Panc1 (cell line): ENCODE data around the gene DUOXA1. TPM values are rescaled to one million over a fixed set of nuclear protein-coding genes. Genes with fewer than 3 reads are reported as not detected.

Experiments used
- ATAC-seq: fragments of 200-7000 bp; cut with Tn5 transposase; 2 replicates; pipeline ENCODE4 v1.9.1; 2020; ENCODE audit warnings: mild to moderate bottlenecking, moderate library complexity
- BruUV-seq: library from RNA; stranded (reverse); fragments of 400-500 nt; replicated peaks from 2 replicates; lab custom pipeline; 2021; lab: Mats Ljungman, UMichigan
- CTCF ChIA-PET: fragments of 300-600 bp; sonication (Branson Sonifier 250); formaldehyde crosslinking; loops from one replicate; lab custom pipeline; 2022; ENCODE audit warnings: antibody characterized with exemption; lab: Charles Lee
- POLR2A ChIA-PET: fragments of 300-600 bp; sonication (Branson Sonifier 250); formaldehyde crosslinking; loops from one replicate; lab custom pipeline; 2022; ENCODE audit warnings: antibody characterized with exemption; lab: Charles Lee
- DNase-seq: peaks from one replicate; pipeline ENCODE4 v3.0.0-alpha.2; 2010; ENCODE audit warnings: low read depth, low spot score
- H3K27ac ChIP-seq: 2 replicates; pipeline ENCODE4 v1.5.1; 2011; ENCODE audit warnings: mild to moderate bottlenecking, low read length, inconsistent platforms
- H3K27me3 ChIP-seq: fragments of 200-500 bp; sonication (Bioruptor generic); 2 replicates; pipeline ENCODE4 v1.6.0; 2014; ENCODE audit warnings: low read length, inconsistent platforms; ENCODE audit not compliant: control insufficient read depth, insufficient read depth
- H3K36me3 ChIP-seq: fragments of 200-500 bp; sonication (Bioruptor generic); 2 replicates; pipeline ENCODE4 v1.5.1; 2014; ENCODE audit warnings: inconsistent platforms, mild to moderate bottlenecking, low read length, moderate library complexity; ENCODE audit not compliant: control insufficient read depth, insufficient read depth
- H3K4me1 ChIP-seq: 2 replicates; pipeline ENCODE4 v1.5.1; 2011; ENCODE audit warnings: inconsistent platforms, mild to moderate bottlenecking, low read length, moderate library complexity; ENCODE audit not compliant: control insufficient read depth, insufficient read depth
- H3K4me3 ChIP-seq, 2 experiments: 2 replicates each; pipeline ENCODE4 v1.5.1; 2011 to 2012; ENCODE audit warnings: low read depth in 2 of 2, low read length in 2 of 2, mild to moderate bottlenecking in 2 of 2, inconsistent platforms in 1 of 2, moderate library complexity in 1 of 2
- H3K9me3 ChIP-seq: fragments of 200-500 bp; sonication (Bioruptor generic); 2 replicates; pipeline ENCODE4 v1.5.1; 2014; ENCODE audit warnings: low read depth, mild to moderate bottlenecking, inconsistent platforms, low read length, moderate library complexity; ENCODE audit not compliant: control insufficient read depth, insufficient read depth
- POLR2AphosphoS5 ChIP-seq: IDR thresholded peaks from 2 replicates; pipeline ENCODE4 v1.6.1; 2012; ENCODE audit warnings: mild to moderate bottlenecking, low read depth, low read length, moderate library complexity
- SIN3A ChIP-seq: IDR thresholded peaks from 2 replicates; pipeline ENCODE4 v1.6.1; 2012; ENCODE audit warnings: low read depth, mild to moderate bottlenecking, low read length, moderate library complexity, borderline replicate concordance; ENCODE audit not compliant: insufficient read depth
- TCF7L2 ChIP-seq: IDR thresholded peaks from 2 replicates; pipeline ENCODE4 v1.6.1; 2011; ENCODE audit warnings: mild to moderate bottlenecking, low read depth, low read length, inconsistent platforms
- in situ Hi-C: cut with HindIII; loops from 2 replicates; pipeline ENCODE4 v1.10.0; 2016; ENCODE audit warnings: low sequenced_read_pairs, low pct_unique_long_range_greater_than_20kb
- intact Hi-C: fragments of 100-400 bp; cut with micrococcal nuclease; formaldehyde crosslinking; loops from one replicate; pipeline ENCODE4 v1.10.0; 2022; ENCODE audit not compliant: unreplicated experiment
- total RNA-seq: library from RNA; stranded (reverse); gene quantifications from one replicate; pipeline ENCODE4 v1.2.1, GENCODE V29; 2021; ENCODE audit not compliant: unreplicated experiment
- TF ChIP-seq, protein P1 (sequence below): fragments of 450-650 bp; IDR thresholded peaks from 2 replicates; pipeline ENCODE4 v1.5.1; 2017; ENCODE audit warnings: mild to moderate bottlenecking
- TF ChIP-seq, protein P2 (sequence below), 2 experiments: IDR thresholded peaks; 2 replicates each; pipeline ENCODE4 v1.6.1; 2011 to 2012; ENCODE audit warnings: low read depth in 2 of 2, control low read depth in 1 of 2, low read length in 1 of 2, mild to moderate bottlenecking in 1 of 2, moderate library complexity in 1 of 2; ENCODE audit not compliant: insufficient read depth in 1 of 2

The DUOXA1 gene
- total RNA-seq, 1 experiment from 2014 or later, result not detected

DNA sequence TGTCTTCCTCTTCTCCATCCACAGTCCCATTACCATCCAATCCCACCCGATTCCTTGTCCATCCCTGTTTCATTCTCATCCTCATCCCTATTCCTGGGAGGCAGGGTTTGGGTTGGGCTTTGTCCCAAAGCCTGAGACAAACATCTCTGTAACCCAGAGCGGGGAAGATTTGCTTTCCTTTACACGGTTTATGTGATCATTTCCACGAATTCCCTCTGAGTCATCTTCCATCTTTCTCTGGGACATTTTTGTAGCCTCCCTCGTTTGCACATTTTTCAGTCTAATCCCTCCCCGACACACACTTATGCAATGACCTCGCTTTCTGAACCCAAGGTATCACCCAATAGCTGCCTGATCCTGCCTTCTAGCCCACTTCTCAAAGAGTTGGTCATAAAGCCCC lies 38.5 kb downstream of the DUOXA1 start:
- intact Hi-C loops, result no loop called here
- ATAC-seq, result no peak

DNA sequence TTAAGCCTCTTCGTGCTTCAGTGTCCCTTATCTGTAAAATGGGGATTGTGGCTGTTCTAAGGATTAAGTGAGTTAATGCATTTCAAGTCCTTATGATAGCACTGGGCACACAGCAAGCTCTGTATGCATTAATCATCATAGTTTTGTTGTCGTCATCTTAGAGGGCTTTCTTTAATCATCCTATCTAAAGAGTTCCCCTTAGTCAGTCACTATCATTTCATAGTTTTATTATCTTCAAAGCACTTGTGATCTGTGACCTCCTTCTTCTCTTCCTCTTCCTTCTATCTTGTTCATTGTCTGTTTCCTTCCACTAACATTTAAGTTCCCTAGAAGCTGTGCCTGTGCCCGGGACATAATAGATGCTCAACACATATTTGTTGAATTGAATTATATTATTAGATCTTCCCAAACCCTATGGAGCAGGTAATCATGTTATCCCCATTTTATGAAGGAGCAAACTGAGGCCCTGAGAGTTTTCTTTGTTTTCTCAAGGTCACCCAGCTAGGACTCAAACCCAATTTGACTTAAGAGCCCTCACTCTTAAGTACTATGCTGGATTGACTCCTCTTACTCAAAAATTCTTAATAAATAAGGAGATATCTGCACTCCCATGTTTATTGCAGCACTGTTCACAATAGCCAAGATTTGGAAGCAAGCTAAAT lies 39.8 kb downstream of the DUOXA1 start:
- Histone ChIP-seq H3K36me3 (no peaks in the 10 kb centered on the region), H3K4me1 (no peaks in the 10 kb centered on the region), H3K9me3 (no peaks in the 10 kb centered on the region), H3K27me3 (peaks cover 13% of the 10 kb centered on the region), H3K27ac (no peak overlapping the region), H3K4me3 (no peak overlapping the region)
- ChIA-PET POLR2A (no interaction called here), CTCF (interaction anchor here (1.4 kb wide), 1 partner anchor 28 kb away, joined by 6 read pairs; no protein-coding TSS in a partner anchor)
- ATAC-seq, result no peak
- no peak for DNase-seq
- TF ChIP-seq, protein P1, sequence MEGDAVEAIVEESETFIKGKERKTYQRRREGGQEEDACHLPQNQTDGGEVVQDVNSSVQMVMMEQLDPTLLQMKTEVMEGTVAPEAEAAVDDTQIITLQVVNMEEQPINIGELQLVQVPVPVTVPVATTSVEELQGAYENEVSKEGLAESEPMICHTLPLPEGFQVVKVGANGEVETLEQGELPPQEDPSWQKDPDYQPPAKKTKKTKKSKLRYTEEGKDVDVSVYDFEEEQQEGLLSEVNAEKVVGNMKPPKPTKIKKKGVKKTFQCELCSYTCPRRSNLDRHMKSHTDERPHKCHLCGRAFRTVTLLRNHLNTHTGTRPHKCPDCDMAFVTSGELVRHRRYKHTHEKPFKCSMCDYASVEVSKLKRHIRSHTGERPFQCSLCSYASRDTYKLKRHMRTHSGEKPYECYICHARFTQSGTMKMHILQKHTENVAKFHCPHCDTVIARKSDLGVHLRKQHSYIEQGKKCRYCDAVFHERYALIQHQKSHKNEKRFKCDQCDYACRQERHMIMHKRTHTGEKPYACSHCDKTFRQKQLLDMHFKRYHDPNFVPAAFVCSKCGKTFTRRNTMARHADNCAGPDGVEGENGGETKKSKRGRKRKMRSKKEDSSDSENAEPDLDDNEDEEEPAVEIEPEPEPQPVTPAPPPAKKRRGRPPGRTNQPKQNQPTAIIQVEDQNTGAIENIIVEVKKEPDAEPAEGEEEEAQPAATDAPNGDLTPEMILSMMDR, result no peak
- TF ChIP-seq, protein P2, sequence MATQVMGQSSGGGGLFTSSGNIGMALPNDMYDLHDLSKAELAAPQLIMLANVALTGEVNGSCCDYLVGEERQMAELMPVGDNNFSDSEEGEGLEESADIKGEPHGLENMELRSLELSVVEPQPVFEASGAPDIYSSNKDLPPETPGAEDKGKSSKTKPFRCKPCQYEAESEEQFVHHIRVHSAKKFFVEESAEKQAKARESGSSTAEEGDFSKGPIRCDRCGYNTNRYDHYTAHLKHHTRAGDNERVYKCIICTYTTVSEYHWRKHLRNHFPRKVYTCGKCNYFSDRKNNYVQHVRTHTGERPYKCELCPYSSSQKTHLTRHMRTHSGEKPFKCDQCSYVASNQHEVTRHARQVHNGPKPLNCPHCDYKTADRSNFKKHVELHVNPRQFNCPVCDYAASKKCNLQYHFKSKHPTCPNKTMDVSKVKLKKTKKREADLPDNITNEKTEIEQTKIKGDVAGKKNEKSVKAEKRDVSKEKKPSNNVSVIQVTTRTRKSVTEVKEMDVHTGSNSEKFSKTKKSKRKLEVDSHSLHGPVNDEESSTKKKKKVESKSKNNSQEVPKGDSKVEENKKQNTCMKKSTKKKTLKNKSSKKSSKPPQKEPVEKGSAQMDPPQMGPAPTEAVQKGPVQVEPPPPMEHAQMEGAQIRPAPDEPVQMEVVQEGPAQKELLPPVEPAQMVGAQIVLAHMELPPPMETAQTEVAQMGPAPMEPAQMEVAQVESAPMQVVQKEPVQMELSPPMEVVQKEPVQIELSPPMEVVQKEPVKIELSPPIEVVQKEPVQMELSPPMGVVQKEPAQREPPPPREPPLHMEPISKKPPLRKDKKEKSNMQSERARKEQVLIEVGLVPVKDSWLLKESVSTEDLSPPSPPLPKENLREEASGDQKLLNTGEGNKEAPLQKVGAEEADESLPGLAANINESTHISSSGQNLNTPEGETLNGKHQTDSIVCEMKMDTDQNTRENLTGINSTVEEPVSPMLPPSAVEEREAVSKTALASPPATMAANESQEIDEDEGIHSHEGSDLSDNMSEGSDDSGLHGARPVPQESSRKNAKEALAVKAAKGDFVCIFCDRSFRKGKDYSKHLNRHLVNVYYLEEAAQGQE (IDR thresholded peaks at IDR 0.05; ENCODE audit: insufficient read depth in 1 of 2, low read depth in 2 of 2, low read length in 1 of 2), result no peak
- no peak for TF ChIP-seq SIN3A
- TF ChIP-seq POLR2AphosphoS5, result no peak
- TF ChIP-seq TCF7L2, result no peak
- BruUV-seq, result no TSS peak
- in situ Hi-C loops, result no loop called here
- intact Hi-C loops, result no loop called here

More for the DNA sequence above, 38.5 kb downstream of the DUOXA1 start:
- no peak for DNase-seq
- no peak overlapping the region for H3K4me3 ChIP-seq
- no peak overlapping the region for H3K27ac ChIP-seq
- no peaks in the 10 kb centered on the region for H3K36me3 ChIP-seq
- CTCF ChIA-PET, result no interaction called here
- in situ Hi-C loops, result no loop called here
- BruUV-seq, result no TSS peak
- POLR2A ChIA-PET, result no interaction called here
- H3K4me1 ChIP-seq, result no peaks in the 10 kb centered on the region
- H3K27me3 ChIP-seq, result peaks cover 9% of the 10 kb centered on the region
- TF ChIP-seq, protein P1, result no peak
- no peak for TF ChIP-seq SIN3A
- TF ChIP-seq TCF7L2, result no peak
- TF ChIP-seq POLR2AphosphoS5, result no peak
- TF ChIP-seq, protein P2 (IDR thresholded peaks at IDR 0.05; ENCODE audit: insufficient read depth in 1 of 2, low read depth in 2 of 2, low read length in 1 of 2), result no peak
- no peaks in the 10 kb centered on the region for H3K9me3 ChIP-seq
